GM19035 (cell line): Measurements from ENCODE around the gene FJX1.
"Not testable (repeated sequence)": the region's sequence is repeated elsewhere in the genome, so short reads cannot be mapped to it uniquely, and the experiment has no call there.

Source experiments
- ATAC-seq: cut with Tn5 transposase; IDR thresholded peaks from one replicate; pipeline ENCODE4 v1.9.1; 2021; ENCODE audit not compliant: unreplicated experiment

FJX1 gene

DNA sequence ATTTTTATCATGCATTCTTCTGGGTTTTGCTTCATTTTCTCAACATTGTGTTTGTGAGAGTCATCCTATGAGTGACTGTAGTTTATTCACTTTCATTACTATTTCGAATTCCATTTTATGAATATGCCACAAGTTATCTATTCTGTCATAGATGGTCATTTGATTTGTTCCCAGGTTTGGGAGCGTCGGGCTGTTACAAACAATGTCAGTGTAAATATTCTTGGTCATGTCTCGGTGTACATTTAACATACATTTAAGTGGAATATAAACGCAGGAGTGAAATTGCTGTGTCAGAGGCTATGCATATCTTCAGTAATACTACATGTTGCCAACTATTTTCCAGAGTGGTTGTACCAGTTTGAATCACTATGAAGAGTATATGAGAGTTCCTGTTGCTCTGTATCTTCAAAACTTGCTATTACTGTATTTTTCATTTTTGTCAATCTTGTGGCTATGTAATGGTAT is 46.7 kb downstream of the FJX1 start:
- ATAC-seq = no peak

DNA sequence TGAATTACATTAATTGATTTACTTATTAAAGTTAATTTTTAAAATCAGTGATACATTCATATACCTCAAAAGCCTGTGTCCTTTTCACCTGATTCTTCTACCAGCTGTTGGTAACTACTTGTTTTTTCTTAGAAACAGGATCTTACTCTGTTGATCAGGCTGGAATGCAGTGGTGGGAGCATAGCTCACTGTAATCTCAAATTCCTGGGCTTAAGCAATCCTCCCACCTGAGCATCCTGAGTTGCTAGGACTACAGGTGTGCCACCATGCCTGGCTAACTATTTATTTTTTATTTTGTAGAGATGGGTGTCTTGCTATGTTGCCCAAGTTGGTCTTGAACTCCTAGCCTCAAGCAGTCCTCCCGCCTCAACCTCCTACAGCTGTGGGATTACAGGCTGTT is 49.0 kb downstream of the FJX1 start:
- no peak for ATAC-seq

DNA sequence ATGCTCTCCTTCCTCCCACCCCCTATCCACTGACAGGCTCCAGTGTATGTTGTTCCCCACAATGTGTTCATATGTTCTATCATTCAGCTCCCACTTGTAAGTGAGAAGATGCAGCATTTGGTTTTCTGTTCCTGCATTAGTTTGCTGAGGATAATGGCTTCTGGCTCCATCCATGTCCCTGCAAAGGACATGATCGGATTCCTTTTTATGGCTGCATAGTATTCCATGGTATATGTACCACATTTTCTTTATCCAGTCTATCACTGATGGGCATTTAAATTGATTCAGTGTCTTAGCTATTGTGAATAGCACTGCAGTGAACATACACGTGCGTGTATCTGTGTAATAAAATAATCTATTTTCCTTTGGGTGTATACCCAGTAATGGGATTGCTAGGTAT is 50.1 kb downstream of the FJX1 start:
- not testable (repeated sequence) for ATAC-seq
